C4-2B (cell line): ENCODE measurements around the gene RRP9.

Experiments used
- H3K27ac ChIP-seq: fragments of 450-650 bp; 2 replicates; pipeline ENCODE4 v1.5.1; 2017
- ZFX ChIP-seq: fragments of 450-650 bp; IDR thresholded peaks from 2 replicates; pipeline ENCODE4 v1.6.1; 2017
- TF ChIP-seq, protein P1 (sequence below): fragments of 450-650 bp; conservative IDR thresholded peaks from 2 replicates; pipeline ENCODE4 v1.5.1; 2017; ENCODE audit warnings: mild to moderate bottlenecking

RRP9 gene

DNA sequence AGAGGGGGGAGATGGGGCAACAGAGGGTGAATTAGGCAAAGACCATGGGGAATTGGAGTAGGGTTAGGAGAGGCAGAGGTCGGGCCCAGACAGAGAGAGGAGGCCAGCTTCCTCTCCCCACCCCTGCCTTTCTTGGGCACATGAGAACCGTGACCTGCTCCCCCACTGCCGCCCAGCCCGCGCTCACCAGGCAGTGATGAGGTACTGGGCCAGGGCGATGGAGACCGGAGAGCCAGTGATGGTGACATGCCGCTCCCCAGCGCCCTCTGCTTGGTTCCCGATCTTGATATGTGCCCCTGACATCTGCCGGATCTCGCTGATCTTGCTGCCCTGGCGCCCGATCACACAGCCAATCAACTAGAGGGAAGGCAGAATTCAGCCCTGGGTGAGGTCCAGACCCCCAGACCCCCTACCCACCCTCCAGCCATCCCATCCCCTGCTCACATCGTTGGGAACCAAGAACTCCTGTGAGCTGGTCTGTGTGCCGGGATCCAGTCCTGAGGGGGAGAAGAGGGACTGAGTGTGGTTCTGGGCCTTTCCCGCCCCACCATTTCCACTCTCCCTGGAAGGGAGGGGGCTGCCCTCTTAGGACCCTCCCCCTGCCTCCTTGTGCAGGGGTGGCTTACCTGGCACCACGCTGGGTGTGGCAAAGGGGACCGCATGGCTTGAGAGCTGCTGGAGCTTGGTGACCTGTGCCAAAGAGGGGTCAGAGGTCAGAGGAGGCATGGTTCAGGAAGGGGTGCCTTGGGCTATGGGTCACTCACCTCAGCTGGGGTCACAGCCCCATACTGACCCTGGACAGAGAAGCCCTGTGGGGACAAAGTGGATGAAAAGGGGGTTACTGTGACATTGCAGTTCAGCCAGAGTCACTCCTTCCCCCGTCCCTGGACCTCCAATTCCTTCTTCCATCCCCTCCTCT, 17.2 kb upstream of the RRP9 start:
- no peak for TF ChIP-seq ZFX
- TF ChIP-seq, protein P1, sequence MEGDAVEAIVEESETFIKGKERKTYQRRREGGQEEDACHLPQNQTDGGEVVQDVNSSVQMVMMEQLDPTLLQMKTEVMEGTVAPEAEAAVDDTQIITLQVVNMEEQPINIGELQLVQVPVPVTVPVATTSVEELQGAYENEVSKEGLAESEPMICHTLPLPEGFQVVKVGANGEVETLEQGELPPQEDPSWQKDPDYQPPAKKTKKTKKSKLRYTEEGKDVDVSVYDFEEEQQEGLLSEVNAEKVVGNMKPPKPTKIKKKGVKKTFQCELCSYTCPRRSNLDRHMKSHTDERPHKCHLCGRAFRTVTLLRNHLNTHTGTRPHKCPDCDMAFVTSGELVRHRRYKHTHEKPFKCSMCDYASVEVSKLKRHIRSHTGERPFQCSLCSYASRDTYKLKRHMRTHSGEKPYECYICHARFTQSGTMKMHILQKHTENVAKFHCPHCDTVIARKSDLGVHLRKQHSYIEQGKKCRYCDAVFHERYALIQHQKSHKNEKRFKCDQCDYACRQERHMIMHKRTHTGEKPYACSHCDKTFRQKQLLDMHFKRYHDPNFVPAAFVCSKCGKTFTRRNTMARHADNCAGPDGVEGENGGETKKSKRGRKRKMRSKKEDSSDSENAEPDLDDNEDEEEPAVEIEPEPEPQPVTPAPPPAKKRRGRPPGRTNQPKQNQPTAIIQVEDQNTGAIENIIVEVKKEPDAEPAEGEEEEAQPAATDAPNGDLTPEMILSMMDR, result no peak
- no peak overlapping the region for H3K27ac ChIP-seq

DNA sequence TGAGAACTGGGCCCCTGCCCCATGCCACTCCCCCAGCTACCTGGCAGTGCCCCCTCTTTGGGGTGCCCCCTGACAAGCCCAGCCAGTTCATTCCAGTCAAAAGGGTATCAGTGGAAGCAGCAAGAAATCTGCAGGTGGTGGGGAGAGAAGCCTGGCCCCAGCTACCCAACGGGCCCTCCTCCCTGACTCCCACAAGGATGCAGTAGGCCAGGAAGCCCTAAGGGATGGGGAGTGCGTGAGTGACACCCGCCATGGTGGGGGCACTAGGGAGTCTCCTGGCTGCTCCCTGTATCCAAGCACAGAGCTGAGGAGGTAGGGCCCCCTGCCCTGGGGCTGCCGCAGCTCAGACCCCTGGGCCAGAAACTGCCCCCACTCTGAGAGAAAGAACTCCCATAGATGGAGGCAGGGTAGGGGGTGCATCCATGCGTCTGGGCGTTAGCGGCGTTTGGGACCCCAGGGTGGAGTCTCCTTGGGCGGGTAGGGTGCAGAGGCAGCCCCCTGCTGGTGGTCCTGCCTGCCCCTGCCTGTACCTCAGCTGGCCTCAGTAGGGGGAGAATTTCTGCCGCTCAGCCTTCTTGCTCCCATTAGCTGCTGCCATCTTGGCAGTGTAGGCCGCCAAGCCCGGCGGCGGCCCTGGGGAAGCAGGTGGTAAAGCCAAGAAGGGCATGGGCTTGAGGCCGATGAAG, 16.0 kb upstream of the RRP9 start:
- no peak for TF ChIP-seq ZFX
- TF ChIP-seq, protein P1, result no peak
- H3K27ac ChIP-seq, result no peak overlapping the region

GRCh38 chr3:51955893-51956770, 14.4 kb upstream of the RRP9 start:
- H3K27ac ChIP-seq, result no peak overlapping the region
- no peak for TF ChIP-seq ZFX
- TF ChIP-seq, protein P1, result no peak

DNA sequence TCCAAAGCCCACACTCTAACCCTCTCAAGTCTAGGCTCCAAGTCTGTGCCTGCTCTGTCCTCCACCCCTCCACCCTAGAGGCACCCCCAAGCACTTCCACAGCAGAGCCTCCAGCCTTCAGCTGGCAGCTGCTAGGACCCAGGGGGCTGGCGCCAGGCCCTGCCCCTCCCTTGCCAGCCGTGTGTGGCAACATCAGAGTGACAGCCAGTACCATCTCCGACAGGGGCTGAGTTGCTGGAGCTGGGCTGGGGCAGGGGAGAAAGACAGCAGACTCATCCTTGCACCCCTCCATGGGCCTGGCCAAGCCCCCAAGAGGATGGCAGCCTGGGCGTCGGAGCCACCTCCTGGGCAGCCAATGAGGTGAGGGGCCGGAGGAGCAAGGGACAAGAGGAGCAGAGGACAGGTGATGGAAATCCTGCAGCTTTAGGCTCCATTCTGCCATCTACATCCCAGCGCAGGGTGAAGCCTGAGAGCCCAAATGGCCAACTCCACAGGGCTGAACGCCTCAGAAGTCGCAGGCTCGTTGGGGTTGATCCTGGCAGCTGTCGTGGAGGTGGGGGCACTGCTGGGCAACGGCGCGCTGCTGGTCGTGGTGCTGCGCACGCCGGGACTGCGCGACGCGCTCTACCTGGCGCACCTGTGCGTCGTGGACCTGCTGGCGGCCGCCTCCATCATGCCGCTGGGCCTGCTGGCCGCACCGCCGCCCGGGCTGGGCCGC, 13.6 kb upstream of the RRP9 start, which contains the start of gene GPR62:
TSS of gene GPR62 (plus strand) at position 207 of the 718 bp plus-strand sequence. CDS start at position 479, 272 bp downstream.
- TF ChIP-seq ZFX, result no peak
- TF ChIP-seq, protein P1, result no peak

DNA sequence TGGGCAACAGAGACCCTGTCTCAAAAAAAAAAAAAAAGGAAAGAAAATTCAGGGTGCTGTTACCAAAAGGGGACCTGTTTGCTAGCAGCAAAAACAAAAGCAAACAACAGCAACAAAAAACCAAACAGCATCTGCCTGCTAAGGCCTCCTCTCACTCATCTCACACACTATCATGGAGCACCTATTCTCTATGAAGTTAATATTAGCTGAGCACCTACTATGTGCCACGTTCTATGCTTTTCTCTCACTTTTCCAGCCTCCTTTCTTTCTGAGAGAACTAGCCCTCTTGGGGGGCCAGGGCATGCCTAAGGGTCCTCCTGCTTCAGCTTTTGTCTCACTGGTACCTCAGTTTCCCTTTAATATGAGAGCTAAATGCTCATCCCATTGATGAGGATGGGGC, 13.0 kb upstream of the RRP9 start:
- TF ChIP-seq, protein P1, result no peak
- TF ChIP-seq ZFX, result no peak

More for the DNA sequence above, 13.6 kb upstream of the RRP9 start, which contains the start of gene GPR62:
- no peak within 1 kb of the TSS for H3K27ac ChIP-seq

DNA sequence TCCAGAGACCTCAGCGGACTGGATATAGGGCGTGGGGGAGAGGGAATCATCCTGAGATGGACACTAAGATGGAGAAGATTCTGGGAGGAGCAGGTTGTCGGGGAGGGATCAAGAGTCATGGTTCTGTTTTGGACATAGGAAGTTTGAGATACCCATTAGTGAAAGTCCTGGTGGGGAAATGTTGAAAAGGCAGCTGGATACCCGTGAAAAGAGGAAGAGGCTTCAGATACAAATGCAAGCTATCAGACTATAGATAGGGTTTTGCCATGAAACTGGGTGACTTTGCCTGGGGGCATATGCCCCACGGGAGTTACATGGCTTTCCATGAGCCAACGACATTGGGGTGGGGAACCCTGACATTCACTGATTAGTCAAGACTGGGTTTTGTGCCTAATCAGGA, 12.4 kb upstream of the RRP9 start:
- no peak for TF ChIP-seq ZFX
- TF ChIP-seq, protein P1, result no peak
- no peak overlapping the region for H3K27ac ChIP-seq

More for the DNA sequence above, 13.0 kb upstream of the RRP9 start:
- no peak overlapping the region for H3K27ac ChIP-seq
